Activated CD4-positive, alpha-beta T cell treated with anti-CD3 and anti-CD28 coated beads for 36 hours (primary cell): ENCODE results near the gene HYCC1. TPM values are rescaled to one million over a fixed set of nuclear protein-coding genes. Genes with fewer than 3 reads are reported as not detected.

Source experiments
- ATAC-seq: fragments of 200-7000 bp; cut with Tn5 transposase; one replicate; pipeline ENCODE4 v1.10.0; 2021; ENCODE audit warnings: mild to moderate bottlenecking, moderate library complexity
- CTCF ChIA-PET: fragments of 350-600 bp; sonication (Branson Sonifier 250); formaldehyde crosslinking; loops from one replicate; lab custom pipeline; 2021; ENCODE audit warnings: antibody characterized with exemption; lab: Charles Lee
- POLR2A ChIA-PET: fragments of 350-600 bp; sonication (Branson Sonifier 250); formaldehyde crosslinking; loops from one replicate; lab custom pipeline; 2021; ENCODE audit warnings: antibody characterized with exemption, inconsistent platforms; lab: Charles Lee
- DNase-seq: peaks from one replicate; pipeline ENCODE4 v3.0.0-alpha.2; 2020
- H3K27ac Mint-ChIP-seq: one replicate; pipeline ENCODE4 v1.8.0; 2021; ENCODE audit warnings: mixed read lengths
- H3K27me3 Mint-ChIP-seq: one replicate; pipeline ENCODE4 v1.8.0; 2021; ENCODE audit warnings: mixed read lengths
- H3K36me3 Mint-ChIP-seq: one replicate; pipeline ENCODE4 v1.8.0; 2021; ENCODE audit warnings: low read depth, mixed read lengths
- H3K4me1 Mint-ChIP-seq: one replicate; pipeline ENCODE4 v1.8.0; 2021; ENCODE audit warnings: mixed read lengths
- H3K4me3 Mint-ChIP-seq: one replicate; pipeline ENCODE4 v1.8.0; 2021; ENCODE audit warnings: mild to moderate bottlenecking, moderate library complexity, mixed read lengths
- H3K9me3 Mint-ChIP-seq: one replicate; pipeline ENCODE4 v1.8.0; 2021; ENCODE audit warnings: low read depth, mixed read lengths
- intact Hi-C, 2 experiments: fragments of 100-400 bp; cut with DNase I in 1 of 2; cut with micrococcal nuclease in 1 of 2; formaldehyde crosslinking; loops; one replicate each; pipeline versions ENCODE4 v1.14.2 to v1.15.1; 2022 to 2024; cut with DNase I, micrococcal nuclease
- total RNA-seq, 2 experiments: library from RNA; stranded (reverse); gene quantifications; one replicate each; pipeline ENCODE4 v1.2.3, GENCODE V29; 2021

HYCC1 gene
- total RNA-seq, 2 experiments from 2014 or later: 19.2 to 23.9 TPM

DNA sequence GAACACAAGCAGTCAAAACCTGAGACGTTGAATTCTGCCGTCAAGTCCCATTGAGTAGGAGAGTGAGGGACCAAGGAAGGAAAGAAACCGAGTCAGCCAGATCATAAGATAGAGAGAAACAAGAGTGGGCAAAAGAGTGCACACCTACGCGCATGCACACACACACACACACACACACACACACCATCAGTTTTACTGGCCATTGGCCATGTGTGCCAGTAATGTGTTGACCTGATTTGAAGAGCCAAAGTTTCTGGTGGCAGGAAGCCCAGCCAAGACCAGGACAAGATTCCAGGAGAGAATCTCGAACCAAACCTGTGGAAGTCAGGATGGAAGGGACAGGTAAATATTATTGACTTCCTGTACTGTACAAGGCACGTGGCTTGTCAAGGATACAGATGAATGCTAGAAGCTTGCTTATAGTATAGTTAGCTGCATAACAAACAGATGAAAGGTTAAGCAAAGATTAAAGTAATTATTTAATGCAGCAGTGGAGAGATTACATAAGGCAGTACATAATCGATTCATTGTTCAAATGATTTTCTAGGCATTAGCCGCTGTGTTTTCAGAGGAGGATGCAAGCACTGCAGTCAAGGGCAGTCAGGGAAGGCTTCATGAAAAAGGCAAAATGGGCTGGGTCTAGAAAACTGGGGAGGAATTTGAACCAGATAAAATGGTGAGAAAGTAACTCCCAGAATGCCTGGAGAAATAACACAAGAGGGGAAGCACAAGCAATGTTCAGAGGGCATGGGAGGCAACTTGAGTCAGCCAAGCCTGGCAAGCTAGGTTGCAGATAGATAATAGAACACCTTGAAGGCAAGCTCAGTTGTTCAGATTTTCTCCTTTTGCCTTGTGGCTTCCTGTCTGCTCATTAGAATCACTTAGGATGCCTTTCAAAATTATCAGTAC is 2.7 kb upstream of the HYCC1 start:
- no peak overlapping the region for H3K27ac Mint-ChIP-seq
- peaks cover 35% of the 10 kb centered on the region for H3K4me1 Mint-ChIP-seq

DNA sequence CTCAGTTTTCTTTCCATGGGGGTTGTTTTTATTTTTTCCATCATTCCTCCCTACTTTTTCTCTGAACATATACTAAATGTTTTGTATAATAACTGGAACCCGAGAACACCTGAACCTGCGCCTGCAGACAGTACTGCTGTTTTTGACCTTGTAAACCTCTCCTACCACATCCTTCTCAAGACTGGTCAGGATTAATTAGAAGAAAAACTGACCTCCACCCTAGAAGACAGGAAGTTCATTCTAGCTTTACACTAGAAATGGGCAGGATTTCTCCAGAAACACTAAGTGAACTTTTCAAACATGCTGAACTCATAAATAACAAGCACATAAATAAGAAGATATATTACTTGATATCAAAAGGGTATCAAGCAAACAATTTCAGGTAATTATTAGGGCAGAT is 751 bp upstream of the HYCC1 start:
- Mint-ChIP-seq H3K27ac (peak overlapping the region; percentile 39), H3K9me3 (no peaks in the 10 kb centered on the region), H3K4me1 (peaks cover 19% of the 10 kb centered on the region), H3K27me3 (peaks cover 3% of the 10 kb centered on the region), H3K4me3 (no peak overlapping the region), H3K36me3 (no peaks in the 10 kb centered on the region)
- ChIA-PET CTCF (interaction anchor here (1.7 to 6.3 kb wide), 2 partner anchors 12 to 40 kb away, joined by 5 to 34 read pairs; no protein-coding TSS in a partner anchor), POLR2A (no interaction called here)
- intact Hi-C loops: loop anchor here (1.0 to 5.0 kb wide), 14 partner anchors 40 to 1587 kb away; partner anchors contain the start of genes KLHL7 (in 2 of the 2), TOMM7 (in 2 of the 2), CCDC126 (in 1 of the 2) and IGF2BP3 (in 1 of the 2)
- ATAC-seq (no peak), DNase-seq (no peak)

More for the DNA sequence above, 2.7 kb upstream of the HYCC1 start:
- H3K27me3 Mint-ChIP-seq: peaks cover 3% of the 10 kb centered on the region
- no peak overlapping the region for H3K4me3 Mint-ChIP-seq
- ATAC-seq: no peak
- intact Hi-C loops: no loop called here
- no peaks in the 10 kb centered on the region for H3K9me3 Mint-ChIP-seq
- ChIA-PET CTCF (interaction anchor here (1.7 to 6.3 kb wide), 2 partner anchors 10 to 38 kb away, joined by 5 to 34 read pairs; no protein-coding TSS in a partner anchor), POLR2A (interaction anchor here (0.6 kb wide), 1 partner anchor 1791 kb away, joined by 3 read pairs; no protein-coding TSS in a partner anchor)
- H3K36me3 Mint-ChIP-seq: no peaks in the 10 kb centered on the region
- DNase-seq: no peak

DNA sequence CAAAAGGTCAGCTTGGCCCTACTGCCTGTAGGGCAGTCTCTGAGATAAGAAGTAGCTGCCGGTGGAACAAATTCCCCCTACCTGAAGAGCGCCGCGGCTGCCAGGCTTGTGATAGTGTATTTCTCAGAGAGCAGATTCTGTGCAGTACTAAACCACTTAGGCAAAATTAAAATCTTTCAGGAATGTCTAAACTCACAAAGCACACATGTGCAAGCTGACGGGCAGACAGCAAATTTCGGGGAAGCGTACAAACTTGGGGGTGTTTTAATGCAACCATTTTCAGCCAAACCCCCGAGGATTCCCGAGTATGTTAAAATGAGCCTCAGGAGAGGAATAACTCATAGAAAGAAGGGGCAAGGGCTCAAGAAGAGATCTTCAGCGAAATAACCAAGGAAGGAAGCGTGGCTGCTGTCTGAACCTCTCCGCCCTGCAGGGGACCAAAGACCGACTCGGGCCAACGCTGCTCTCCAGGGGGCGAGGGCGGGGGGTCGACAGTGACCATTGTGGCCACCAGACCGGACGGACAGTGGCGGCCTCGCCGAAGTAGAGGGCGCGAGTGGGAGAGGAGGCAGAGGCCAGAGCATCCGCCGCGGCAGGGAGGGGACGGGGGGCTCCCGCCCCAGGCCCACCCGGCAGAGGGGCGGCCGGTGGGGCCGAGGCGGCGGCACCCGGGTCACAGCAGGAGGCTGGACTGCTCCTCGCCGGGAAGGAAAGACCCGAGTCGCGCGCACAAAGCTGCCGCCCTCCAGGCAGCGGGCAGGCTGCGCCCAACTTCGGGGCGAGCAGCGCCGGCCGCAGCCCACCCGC is 819 bp downstream of the HYCC1 start:
- DNase-seq (peak; percentile 28), ATAC-seq (no peak)
- Mint-ChIP-seq H3K4me3 (peak overlapping the region; percentile 92), H3K36me3 (no peaks in the 10 kb centered on the region), H3K9me3 (no peaks in the 10 kb centered on the region), H3K27ac (no peak overlapping the region), H3K27me3 (peaks cover 3% of the 10 kb centered on the region), H3K4me1 (peaks cover 26% of the 10 kb centered on the region)
- intact Hi-C loops: loop anchor here (5.0 kb wide), 6 partner anchors 44 to 1586 kb away; partner anchors contain the start of genes CCDC126 (in 1 of the 2), IGF2BP3 (in 1 of the 2), MALSU1 (in 1 of the 2) and NUP42 (in 1 of the 2)
- ChIA-PET POLR2A (interaction anchor here (0.6 kb wide), 1 partner anchor 33 kb away, joined by 3 read pairs; no protein-coding TSS in a partner anchor), CTCF (interaction anchor here (0.7 to 6.3 kb wide), 11 partner anchors 17 to 353 kb away, joined by 3 to 34 read pairs (median 3); partner anchors contain the start of gene TOMM7)

DNA sequence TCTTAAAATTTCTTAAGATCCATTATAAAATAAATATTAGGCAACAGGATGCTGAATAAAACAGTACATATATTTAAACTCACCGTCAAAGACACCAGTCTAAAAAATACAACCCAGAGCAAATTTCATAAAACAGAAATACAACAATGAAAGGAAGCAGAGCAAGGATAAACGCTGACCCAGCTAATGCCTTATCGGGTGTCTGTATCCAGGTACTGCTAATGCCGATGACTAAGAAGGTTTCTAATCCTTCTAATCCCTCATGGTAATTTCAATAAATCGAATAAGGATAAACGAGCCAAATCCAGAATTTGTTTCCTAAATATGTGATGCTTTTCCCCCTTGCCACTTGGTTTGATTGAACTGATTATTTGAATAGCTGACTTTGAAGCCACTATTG is 1.7 kb downstream of the HYCC1 start:
- intact Hi-C loops: loop anchor here (5.0 kb wide), 6 partner anchors 45 to 1585 kb away; partner anchors contain the start of genes CCDC126 (in 1 of the 2), IGF2BP3 (in 1 of the 2), MALSU1 (in 1 of the 2) and NUP42 (in 1 of the 2)
- H3K27ac Mint-ChIP-seq: no peak overlapping the region
- ChIA-PET POLR2A (interaction anchor here (0.7 kb wide), 2 partner anchors 9 to 259 kb away, joined by 3 read pairs; no protein-coding TSS in a partner anchor), CTCF (interaction anchor here (0.9 to 6.3 kb wide), 7 partner anchors 16 to 352 kb away, joined by 3 to 34 read pairs (median 3); partner anchors contain the start of gene TOMM7)
- H3K9me3 Mint-ChIP-seq: no peaks in the 10 kb centered on the region
- ATAC-seq: no peak
- no peaks in the 10 kb centered on the region for H3K36me3 Mint-ChIP-seq
- H3K27me3 Mint-ChIP-seq: peaks cover 3% of the 10 kb centered on the region
- DNase-seq: no peak
- no peak overlapping the region for H3K4me3 Mint-ChIP-seq
- peaks cover 25% of the 10 kb centered on the region for H3K4me1 Mint-ChIP-seq

DNA sequence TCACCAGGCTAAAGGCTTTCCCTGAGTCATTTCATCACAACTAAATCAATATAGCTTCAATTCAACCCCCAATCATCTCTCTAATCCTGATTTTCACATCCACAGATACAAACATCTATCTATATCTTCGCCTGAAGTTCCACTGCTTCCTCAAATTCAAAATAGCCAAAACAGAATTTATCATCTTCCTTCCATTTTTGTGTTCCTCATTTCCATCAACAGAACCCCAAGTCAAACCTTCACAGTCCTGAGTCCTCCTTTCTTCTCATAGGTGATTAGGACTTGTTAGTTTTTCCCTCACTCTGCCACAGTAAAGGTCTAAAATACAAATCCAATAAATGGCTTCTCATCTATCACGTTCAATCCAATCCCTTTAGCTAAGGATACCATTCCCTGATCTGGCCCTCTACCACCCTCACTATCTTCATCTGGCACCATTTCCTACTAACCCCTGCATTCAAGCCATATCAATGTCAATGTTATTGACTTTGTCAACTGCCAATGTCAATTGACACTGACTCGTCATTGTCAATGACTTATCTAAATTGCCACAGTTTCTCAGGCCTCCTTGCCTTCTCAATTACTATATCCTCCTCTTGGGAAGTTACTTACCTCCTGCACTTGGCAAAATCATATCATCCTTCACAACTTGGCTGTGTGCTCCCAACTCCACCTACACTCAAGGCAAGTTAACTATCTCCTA is 2.6 kb downstream of the HYCC1 start:
- ChIA-PET POLR2A (interaction anchor here (0.7 kb wide), 1 partner anchor 258 kb away, joined by 3 read pairs; no protein-coding TSS in a partner anchor), CTCF (interaction anchor here (6.3 kb wide), 1 partner anchor 43 kb away, joined by 34 read pairs; no protein-coding TSS in a partner anchor)
- ATAC-seq: no peak
- Mint-ChIP-seq H3K4me1 (peaks cover 19% of the 10 kb centered on the region), H3K9me3 (no peaks in the 10 kb centered on the region), H3K27me3 (peaks cover 3% of the 10 kb centered on the region), H3K36me3 (no peaks in the 10 kb centered on the region), H3K27ac (no peak overlapping the region), H3K4me3 (no peak overlapping the region)
- DNase-seq: no peak
- intact Hi-C loops: loop anchor here (5.0 kb wide), 6 partner anchors 46 to 1584 kb away; partner anchors contain the start of genes CCDC126 (in 1 of the 2), IGF2BP3 (in 1 of the 2), MALSU1 (in 1 of the 2) and NUP42 (in 1 of the 2)

DNA sequence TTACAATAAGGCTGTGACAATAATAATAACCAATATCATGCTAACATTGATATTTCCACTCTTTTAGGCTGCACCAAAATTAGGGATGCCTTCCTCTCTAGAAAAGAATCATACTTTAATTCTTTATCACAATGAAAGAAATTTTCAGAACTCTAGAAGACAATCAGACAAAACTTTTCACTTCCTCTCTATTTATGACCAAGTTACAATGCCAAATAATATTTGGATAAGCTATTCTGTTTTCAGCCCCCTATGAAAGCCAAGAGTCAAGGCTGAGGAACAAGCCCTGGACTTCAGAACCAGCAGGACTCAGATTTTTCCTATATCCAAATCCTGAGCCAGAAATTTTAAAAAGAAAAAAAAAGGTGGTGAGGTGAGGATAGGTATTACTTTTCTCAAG is 4.6 kb downstream of the HYCC1 start:
- H3K27ac Mint-ChIP-seq: no peak overlapping the region
- ChIA-PET CTCF (no interaction called here), POLR2A (interaction anchor here (0.6 to 0.7 kb wide), 2 partner anchors 9 to 136 kb away, joined by 3 read pairs; no protein-coding TSS in a partner anchor)
- no peak for ATAC-seq
- H3K36me3 Mint-ChIP-seq: no peaks in the 10 kb centered on the region
- intact Hi-C loops: no loop called here
- no peaks in the 10 kb centered on the region for H3K27me3 Mint-ChIP-seq
- no peak overlapping the region for H3K4me3 Mint-ChIP-seq
- H3K4me1 Mint-ChIP-seq: peaks cover 13% of the 10 kb centered on the region
- no peaks in the 10 kb centered on the region for H3K9me3 Mint-ChIP-seq
- DNase-seq: no peak

DNA sequence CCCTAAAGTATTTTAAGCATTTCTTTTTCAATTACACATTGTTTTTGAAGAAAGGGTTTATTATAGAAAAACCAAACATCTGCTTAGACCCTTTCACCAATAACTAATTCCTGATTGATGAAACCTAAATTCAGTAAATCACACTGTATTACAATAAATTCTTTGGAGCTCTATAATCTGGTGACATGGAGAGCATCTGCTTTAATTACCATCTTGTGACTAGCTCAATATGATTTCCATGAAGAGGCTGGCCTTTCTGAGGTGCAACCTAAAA is 9.7 kb downstream of the HYCC1 start:
- H3K4me3 Mint-ChIP-seq: no peak overlapping the region
- no peaks in the 10 kb centered on the region for H3K36me3 Mint-ChIP-seq
- ChIA-PET POLR2A (no interaction called here), CTCF (interaction anchor here (0.8 kb wide), 1 partner anchor 149 kb away, joined by 3 read pairs; no protein-coding TSS in a partner anchor)
- no peaks in the 10 kb centered on the region for H3K27me3 Mint-ChIP-seq
- intact Hi-C loops: loop anchor here in 1 of 2 experiments (1.0 kb wide), 1 partner anchor 11 kb away; no protein-coding TSS in a partner anchor
- no peak for ATAC-seq
- no peak for DNase-seq
- no peaks in the 10 kb centered on the region for H3K9me3 Mint-ChIP-seq
- H3K27ac Mint-ChIP-seq: no peak overlapping the region
- H3K4me1 Mint-ChIP-seq: peaks cover 22% of the 10 kb centered on the region

DNA sequence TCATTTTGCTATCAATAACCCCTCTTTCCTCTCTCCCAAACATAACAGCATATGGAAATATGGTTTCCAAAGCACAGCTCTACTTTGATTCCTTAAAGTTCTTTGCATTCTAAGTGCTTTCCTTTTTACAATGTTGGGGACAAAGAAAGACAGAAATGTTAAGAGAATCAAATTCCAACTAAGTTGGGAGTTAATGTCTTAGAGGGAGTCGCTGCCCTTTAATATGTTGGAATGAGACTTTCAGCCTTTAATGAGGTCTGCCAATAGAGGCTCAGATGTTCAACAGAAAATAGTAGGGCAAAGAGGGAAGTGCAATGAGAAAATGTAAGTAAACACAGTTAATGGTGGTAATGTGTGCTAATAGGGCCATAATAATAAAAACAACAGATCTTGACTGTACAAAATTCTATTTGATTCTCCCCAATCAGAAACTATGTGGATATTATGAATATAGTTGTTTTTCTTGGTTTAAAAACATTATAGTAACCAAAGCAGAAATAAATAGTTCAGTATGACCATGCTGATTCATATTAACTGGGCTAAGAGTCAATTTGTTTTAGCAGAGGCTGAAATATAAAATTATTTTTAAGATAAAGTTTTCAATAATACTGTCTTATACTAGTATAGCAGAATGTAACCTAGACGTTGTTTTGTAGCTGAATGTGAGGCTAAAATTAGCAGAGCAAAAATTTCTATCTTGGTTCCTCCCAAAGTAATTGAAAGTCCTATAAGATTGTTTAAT is 10.3 kb downstream of the HYCC1 start:
- H3K4me1 Mint-ChIP-seq: peaks cover 22% of the 10 kb centered on the region
- H3K4me3 Mint-ChIP-seq: no peak overlapping the region
- H3K27ac Mint-ChIP-seq: no peak overlapping the region
- ATAC-seq (no peak), DNase-seq (no peak)
- H3K9me3 Mint-ChIP-seq: no peaks in the 10 kb centered on the region
- no peaks in the 10 kb centered on the region for H3K27me3 Mint-ChIP-seq
- H3K36me3 Mint-ChIP-seq: no peaks in the 10 kb centered on the region
- ChIA-PET CTCF (interaction anchor here (0.8 kb wide), 1 partner anchor 148 kb away, joined by 3 read pairs; no protein-coding TSS in a partner anchor), POLR2A (no interaction called here)
- intact Hi-C loops: loop anchor here in 1 of 2 experiments (1.0 kb wide), 1 partner anchor 10 kb away; no protein-coding TSS in a partner anchor

DNA sequence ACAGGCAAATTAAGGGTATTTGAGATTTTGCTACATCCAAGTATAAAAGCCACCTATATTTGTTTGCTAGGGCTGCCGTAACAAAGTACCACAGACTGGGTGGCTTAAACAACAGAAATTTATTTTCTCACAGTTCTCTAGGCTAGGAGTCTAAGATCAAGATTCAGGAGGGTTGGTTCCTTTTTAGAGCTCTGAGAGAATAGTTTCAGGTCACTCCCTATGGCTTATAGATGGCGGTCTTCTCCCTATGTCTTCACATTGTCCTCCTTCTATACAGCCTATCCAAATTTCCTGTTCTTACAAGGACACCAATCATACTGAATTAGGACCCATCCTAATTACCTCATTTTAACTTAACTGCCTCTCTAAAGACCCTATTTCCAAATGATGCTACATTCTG is 11.2 kb downstream of the HYCC1 start:
- peaks cover 20% of the 10 kb centered on the region for H3K4me1 Mint-ChIP-seq
- H3K9me3 Mint-ChIP-seq: no peaks in the 10 kb centered on the region
- intact Hi-C loops: no loop called here
- ChIA-PET POLR2A (interaction anchor here (0.7 kb wide), 1 partner anchor 132 kb away, joined by 3 read pairs; no protein-coding TSS in a partner anchor), CTCF (interaction anchor here (0.6 kb wide), 1 partner anchor 36 kb away, joined by 3 read pairs; no protein-coding TSS in a partner anchor)
- ATAC-seq: no peak
- H3K27ac Mint-ChIP-seq: no peak overlapping the region
- no peak overlapping the region for H3K4me3 Mint-ChIP-seq
- DNase-seq: no peak
- H3K27me3 Mint-ChIP-seq: no peaks in the 10 kb centered on the region
- H3K36me3 Mint-ChIP-seq: no peaks in the 10 kb centered on the region
